ENCODE data around the gene NUDT2.
"Not testable (repeated sequence)": the region's sequence is repeated elsewhere in the genome, so short reads cannot be mapped to it uniquely, and the experiment has no call there.

NUDT2 gene

GRCh38 chr9:34335376-34335775 is 6.0 kb downstream of the NUDT2 start:
- DNase-seq (ENCODE audit: low read depth in 2 of 2) = no peak

- DNase-seq (ENCODE audit: low read depth in 2 of 2) = no peak
Observed at GRCh38 chr9:34337403-34337802, 8.0 kb downstream of the NUDT2 start.

- DNase-seq (ENCODE audit: low read depth in 2 of 2) = not testable (repeated sequence)
Observed at GRCh38 chr9:34338079-34338478, 8.7 kb downstream of the NUDT2 start.

GRCh38 chr9:34338665-34339385 is 9.5 kb downstream of the NUDT2 start:
- no peak for DNase-seq (ENCODE audit: low read depth in 2 of 2)

- DNase-seq (ENCODE audit: low read depth in 2 of 2) = no peak
Observed at GRCh38 chr9:34341659-34342295, 12.4 kb downstream of the NUDT2 start.

GRCh38 chr9:34343090-34343489 is 13.7 kb downstream of the NUDT2 start:
- DNase-seq (ENCODE audit: low read depth in 2 of 2) = no peak

- no peak for DNase-seq (ENCODE audit: low read depth in 2 of 2)
Observed at GRCh38 chr9:34343605-34344004, 14.2 kb downstream of the NUDT2 start.

GRCh38 chr9:34346873-34347799 is 17.8 kb downstream of the NUDT2 start:
- no peak for DNase-seq (ENCODE audit: low read depth in 2 of 2)

- no peak for DNase-seq (ENCODE audit: low read depth in 2 of 2)
Observed at GRCh38 chr9:34347800-34348158, 18.4 kb downstream of the NUDT2 start.

- DNase-seq (ENCODE audit: low read depth in 2 of 2) = no peak
Observed at GRCh38 chr9:34349324-34349723, 20.0 kb downstream of the NUDT2 start.

- DNase-seq (ENCODE audit: low read depth in 2 of 2) = not testable (repeated sequence)
Observed at GRCh38 chr9:34352122-34352652, 22.8 kb downstream of the NUDT2 start.

- not testable (repeated sequence) for DNase-seq (ENCODE audit: low read depth in 2 of 2)
Observed at GRCh38 chr9:34352957-34353356, 23.6 kb downstream of the NUDT2 start.

GRCh38 chr9:34362614-34363214 is 33.3 kb downstream of the NUDT2 start:
- DNase-seq (ENCODE audit: low read depth in 2 of 2) = no peak

- DNase-seq (ENCODE audit: low read depth in 2 of 2) = no peak
Observed at GRCh38 chr9:34363619-34364351, 34.4 kb downstream of the NUDT2 start.

GRCh38 chr9:34365282-34365681 is 35.9 kb downstream of the NUDT2 start:
- DNase-seq (ENCODE audit: low read depth in 2 of 2) = no peak

GRCh38 chr9:34366365-34366764 is 37.0 kb downstream of the NUDT2 start:
- DNase-seq (ENCODE audit: low read depth in 2 of 2) = no peak

- DNase-seq (ENCODE audit: low read depth in 2 of 2) = not testable (repeated sequence)
Observed at GRCh38 chr9:34367751-34368410, 38.5 kb downstream of the NUDT2 start.

GRCh38 chr9:34368796-34369195 is 39.4 kb downstream of the NUDT2 start:
- DNase-seq (ENCODE audit: low read depth in 2 of 2) = not testable (repeated sequence)

GRCh38 chr9:34369636-34370035 is 40.3 kb downstream of the NUDT2 start:
- DNase-seq (ENCODE audit: low read depth in 2 of 2) = no peak

- no peak for DNase-seq (ENCODE audit: low read depth in 2 of 2)
Observed at GRCh38 chr9:34370335-34370969, 41.1 kb downstream of the NUDT2 start.
